MM.1S (cell line): ENCODE data around the gene SLC6A9.
A peak's percentile ranks its signal among the peaks of the same experiment; 100 is the strongest.

Experiments used
- DNase-seq: peaks from one replicate; pipeline ENCODE4 v3.0.0-alpha.2; 2015
- H2AFZ ChIP-seq: fragments of 300-600 bp; sonication (generic); 2 replicates; pipeline ENCODE4 v1.6.0; 2016; ENCODE audit warnings: antibody characterized with exemption, low read length
- H3F3A ChIP-seq: fragments of 300-600 bp; sonication (generic); 2 replicates; pipeline ENCODE4 v1.6.1; 2016; ENCODE audit warnings: mild to moderate bottlenecking, antibody characterized with exemption, low read length, moderate library complexity, mixed read lengths; ENCODE audit not compliant: insufficient read depth
- H3K27ac ChIP-seq: fragments of 300-600 bp; sonication (generic); 2 replicates; pipeline ENCODE4 v1.5.1; 2016; ENCODE audit warnings: mild to moderate bottlenecking, low read length
- H3K27me3 ChIP-seq: fragments of 300-600 bp; sonication (generic); replicated peaks from 2 replicates; pipeline ENCODE4 v1.6.0; 2016; ENCODE audit warnings: low read length; ENCODE audit not compliant: insufficient read depth
- H3K36me3 ChIP-seq: fragments of 300-600 bp; sonication (generic); replicated peaks from 2 replicates; pipeline ENCODE4 v1.6.1; 2016; ENCODE audit warnings: mild to moderate bottlenecking, low read length, mixed read lengths; ENCODE audit not compliant: insufficient read depth
- H3K4me1 ChIP-seq: fragments of 300-600 bp; sonication (generic); 2 replicates; pipeline ENCODE4 v1.6.1; 2016; ENCODE audit warnings: low read length, mixed read lengths
- H3K4me2 ChIP-seq: fragments of 300-600 bp; sonication (generic); 2 replicates; pipeline ENCODE4 v1.6.0; 2016; ENCODE audit warnings: low read depth, low read length
- H3K4me3 ChIP-seq: fragments of 300-600 bp; sonication (generic); 2 replicates; pipeline ENCODE4 v1.5.1; 2016; ENCODE audit warnings: low read length, mixed read lengths
- H3K79me2 ChIP-seq: fragments of 300-600 bp; sonication (generic); 2 replicates; pipeline ENCODE4 v1.6.1; 2016; ENCODE audit warnings: mixed run types, low read length, mixed read lengths
- H3K9ac ChIP-seq: fragments of 300-600 bp; sonication (generic); 2 replicates; pipeline ENCODE4 v1.6.1; 2016; ENCODE audit warnings: low read length, mixed read lengths
- H3K9me2 ChIP-seq: fragments of 300-600 bp; sonication (generic); replicated peaks from 2 replicates; pipeline ENCODE4 v1.6.1; 2016; ENCODE audit warnings: mild to moderate bottlenecking, low read length, mixed read lengths; ENCODE audit not compliant: insufficient read depth
- H3K9me3 ChIP-seq: fragments of 300-600 bp; sonication (generic); replicated peaks from 2 replicates; pipeline ENCODE4 v1.6.1; 2016; ENCODE audit warnings: mild to moderate bottlenecking, low read length, mixed read lengths; ENCODE audit not compliant: insufficient read depth
- H4K20me1 ChIP-seq: fragments of 300-600 bp; sonication (generic); 2 replicates; pipeline ENCODE4 v1.6.1; 2016; ENCODE audit warnings: mild to moderate bottlenecking, low read length, moderate library complexity, mixed read lengths; ENCODE audit not compliant: insufficient read depth
- EZH2 ChIP-seq: fragments of 300-600 bp; sonication (generic); optimal IDR thresholded peaks from 2 replicates; pipeline ENCODE3; 2017; ENCODE audit warnings: low read depth, mild to moderate bottlenecking, antibody characterized with exemption, low read length, mixed read lengths
- EZH2phosphoT487 ChIP-seq: fragments of 300-600 bp; sonication (generic); IDR thresholded peaks from 2 replicates; pipeline ENCODE4 v1.6.1; 2018; ENCODE audit warnings: antibody characterized with exemption, low read length
- TF ChIP-seq, protein P1 (sequence below): fragments of 300-600 bp; sonication (generic); IDR thresholded peaks from 2 replicates; pipeline ENCODE4 v1.5.1; 2016; ENCODE audit warnings: antibody characterized with exemption, low read length, mixed read lengths

SLC6A9 gene

DNA sequence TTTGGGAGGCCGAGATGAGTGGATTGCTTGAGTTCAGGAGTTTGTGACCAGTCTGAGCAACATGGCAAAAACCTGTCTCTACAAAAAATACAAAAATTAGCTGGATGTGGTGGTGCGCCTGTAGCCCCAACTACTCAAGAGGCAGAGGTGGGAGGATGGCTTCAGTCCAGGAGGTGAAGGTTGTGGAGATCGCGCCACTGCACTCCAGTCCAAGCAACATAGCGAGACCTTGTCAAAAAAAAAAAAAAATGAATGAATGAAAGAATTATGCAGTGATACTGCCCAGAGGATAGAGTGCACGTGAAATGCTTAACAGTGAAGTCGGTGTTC is 61.9 kb downstream of the SLC6A9 start:
- H3K36me3 ChIP-seq: no peaks in the 10 kb centered on the region
- peak overlapping the region; percentile 42; the same call in 1 of the 2 replicates for H2AFZ ChIP-seq
- peak overlapping the region; percentile 81 for H3K4me2 ChIP-seq
- H3K9ac ChIP-seq: no peak overlapping the region
- peak overlapping the region; percentile 38; the same call in 1 of the 2 replicates for H3K4me3 ChIP-seq
- DNase-seq: no peak
- no peaks in the 10 kb centered on the region for H4K20me1 ChIP-seq
- no peaks in the 10 kb centered on the region for H3K9me3 ChIP-seq
- peaks cover 20% of the 10 kb centered on the region for H3K79me2 ChIP-seq
- peaks cover 12% of the 10 kb centered on the region for H3F3A ChIP-seq
- TF ChIP-seq EZH2 (no peak), EZH2phosphoT487 (no peak)
- TF ChIP-seq, protein P1, sequence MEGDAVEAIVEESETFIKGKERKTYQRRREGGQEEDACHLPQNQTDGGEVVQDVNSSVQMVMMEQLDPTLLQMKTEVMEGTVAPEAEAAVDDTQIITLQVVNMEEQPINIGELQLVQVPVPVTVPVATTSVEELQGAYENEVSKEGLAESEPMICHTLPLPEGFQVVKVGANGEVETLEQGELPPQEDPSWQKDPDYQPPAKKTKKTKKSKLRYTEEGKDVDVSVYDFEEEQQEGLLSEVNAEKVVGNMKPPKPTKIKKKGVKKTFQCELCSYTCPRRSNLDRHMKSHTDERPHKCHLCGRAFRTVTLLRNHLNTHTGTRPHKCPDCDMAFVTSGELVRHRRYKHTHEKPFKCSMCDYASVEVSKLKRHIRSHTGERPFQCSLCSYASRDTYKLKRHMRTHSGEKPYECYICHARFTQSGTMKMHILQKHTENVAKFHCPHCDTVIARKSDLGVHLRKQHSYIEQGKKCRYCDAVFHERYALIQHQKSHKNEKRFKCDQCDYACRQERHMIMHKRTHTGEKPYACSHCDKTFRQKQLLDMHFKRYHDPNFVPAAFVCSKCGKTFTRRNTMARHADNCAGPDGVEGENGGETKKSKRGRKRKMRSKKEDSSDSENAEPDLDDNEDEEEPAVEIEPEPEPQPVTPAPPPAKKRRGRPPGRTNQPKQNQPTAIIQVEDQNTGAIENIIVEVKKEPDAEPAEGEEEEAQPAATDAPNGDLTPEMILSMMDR: no peak
- peaks cover 20% of the 10 kb centered on the region for H3K4me1 ChIP-seq
- no peaks in the 10 kb centered on the region for H3K27me3 ChIP-seq
- H3K27ac ChIP-seq: no peak overlapping the region
- H3K9me2 ChIP-seq: no peaks in the 10 kb centered on the region

DNA sequence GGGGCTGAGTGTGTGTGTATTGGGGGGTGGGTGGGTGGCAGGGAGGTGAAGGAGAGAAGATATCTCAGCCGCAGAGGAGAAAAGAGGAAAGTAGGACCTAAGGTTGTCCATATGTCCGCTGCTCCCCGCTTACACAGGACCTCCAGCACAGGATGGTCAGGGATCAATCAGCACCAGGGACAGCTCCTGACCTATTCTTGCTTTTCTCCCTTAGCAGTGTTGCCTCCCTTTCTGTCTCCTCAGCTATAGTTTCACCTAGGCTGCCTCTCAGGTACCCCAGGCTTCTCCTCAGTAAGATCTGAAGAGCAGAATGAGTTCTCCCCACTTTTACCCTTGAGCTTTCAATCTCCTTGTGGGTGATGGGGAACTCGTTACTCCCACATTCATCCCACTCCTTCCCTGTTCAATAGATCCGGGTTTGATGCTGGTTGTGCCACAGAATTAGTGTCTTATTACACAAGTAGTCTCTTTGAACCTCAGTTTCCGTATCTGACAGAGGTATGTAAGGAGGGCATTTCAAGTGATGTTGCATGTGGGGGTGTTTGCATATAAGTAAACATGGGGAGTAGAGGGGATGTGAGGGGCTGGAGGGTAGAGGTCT is 62.8 kb downstream of the SLC6A9 start:
- Histone ChIP-seq H3K4me3 (no peak overlapping the region), H3K27me3 (no peaks in the 10 kb centered on the region), H3K4me1 (peaks cover 15% of the 10 kb centered on the region), H3K9me3 (no peaks in the 10 kb centered on the region), H3K4me2 (no peak overlapping the region), H2AFZ (no peak overlapping the region), H4K20me1 (no peaks in the 10 kb centered on the region), H3K9me2 (no peaks in the 10 kb centered on the region), H3F3A (peaks cover 3% of the 10 kb centered on the region), H3K36me3 (no peaks in the 10 kb centered on the region), H3K79me2 (peaks cover 20% of the 10 kb centered on the region), H3K27ac (no peak overlapping the region), H3K9ac (no peak overlapping the region)
- DNase-seq: peak; percentile 51
- TF ChIP-seq, protein P1: no peak
- TF ChIP-seq EZH2 (no peak), EZH2phosphoT487 (no peak)

DNA sequence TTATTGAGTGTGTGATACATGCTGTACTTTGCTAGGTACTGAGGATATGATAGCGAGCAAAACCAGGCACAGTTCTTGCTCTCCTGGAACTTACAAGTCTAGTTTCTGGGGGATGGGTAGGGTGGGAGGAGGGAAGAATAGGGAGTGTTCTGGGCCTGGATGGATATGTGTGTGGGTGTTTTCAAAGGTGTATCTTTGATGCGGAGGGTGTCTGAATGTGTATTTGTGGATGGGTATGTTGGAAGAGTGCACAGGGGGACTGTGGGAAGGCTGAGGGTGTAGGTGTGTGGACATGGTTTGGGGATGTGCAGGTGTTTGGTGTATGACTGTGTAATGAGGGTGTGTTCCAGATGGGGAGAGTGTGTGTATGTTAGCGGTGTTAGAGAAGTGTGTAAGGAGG is 65.9 kb downstream of the SLC6A9 start:
- H2AFZ ChIP-seq: no peak overlapping the region
- TF ChIP-seq EZH2: no peak
- TF ChIP-seq, protein P1: no peak
- TF ChIP-seq EZH2phosphoT487: no peak
- H3K36me3 ChIP-seq: no peaks in the 10 kb centered on the region
- H3K4me1 ChIP-seq: no peaks in the 10 kb centered on the region
- no peaks in the 10 kb centered on the region for H3K9me2 ChIP-seq
- DNase-seq: no peak
- H4K20me1 ChIP-seq: no peaks in the 10 kb centered on the region
- no peaks in the 10 kb centered on the region; the same call in 1 of the 2 replicates for H3F3A ChIP-seq
- H3K79me2 ChIP-seq: peaks cover 5% of the 10 kb centered on the region
- H3K9ac ChIP-seq: no peak overlapping the region
- no peaks in the 10 kb centered on the region for H3K9me3 ChIP-seq
- no peak overlapping the region for H3K27ac ChIP-seq
- H3K4me2 ChIP-seq: no peak overlapping the region
- H3K4me3 ChIP-seq: no peak overlapping the region
- no peaks in the 10 kb centered on the region for H3K27me3 ChIP-seq
